ENCODE measurements around the gene HOXA3.

Gene HOXA3

DNA sequence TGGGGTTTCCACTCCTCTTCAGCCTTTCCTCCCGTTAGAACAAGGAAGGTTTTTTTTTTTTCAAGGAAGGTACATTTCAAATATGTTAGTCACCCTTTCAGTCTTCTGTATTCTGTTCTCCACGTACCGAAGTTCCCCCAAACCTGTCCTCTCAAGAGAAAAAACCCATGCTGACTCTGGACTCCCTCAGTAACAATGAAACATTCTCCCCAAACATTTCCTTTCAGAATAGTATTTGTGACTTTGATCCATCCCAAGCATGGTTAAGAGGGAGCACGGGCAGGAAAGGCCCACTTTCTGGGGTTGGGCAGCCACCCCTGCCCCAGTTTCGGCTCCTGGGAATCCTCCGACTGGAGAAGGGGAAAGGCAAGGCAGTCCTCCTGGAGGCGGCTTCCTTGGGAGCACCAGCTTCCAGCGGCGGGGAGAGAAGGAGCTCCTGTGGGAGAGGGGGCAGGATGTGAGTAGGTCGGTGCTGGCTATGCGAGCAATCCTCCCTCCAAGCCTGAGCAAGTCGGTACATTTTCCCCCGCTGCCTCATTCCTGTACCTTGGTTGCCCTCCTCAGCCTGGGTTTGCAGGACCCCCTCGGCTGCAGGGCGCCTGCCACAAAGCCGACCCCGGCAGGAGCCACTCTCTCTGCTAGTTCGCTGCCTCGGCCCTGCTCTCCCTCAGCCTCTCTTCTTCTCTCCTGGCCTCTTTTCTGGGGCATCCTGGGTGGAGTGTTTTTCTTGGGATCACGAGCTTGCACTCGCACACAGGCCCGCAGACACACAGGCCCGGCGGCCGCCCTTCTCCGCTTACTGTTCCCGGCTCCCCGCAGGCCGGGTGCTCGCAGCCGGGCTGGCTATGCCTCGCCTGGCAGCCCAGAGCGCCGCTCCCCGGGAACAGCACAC, 54.5 kb downstream of the HOXA3 start:
- TF ChIP-seq ZNF8 (CRISPR knock-in tag; IDR thresholded peaks at IDR 0.05) (no peak), PPARA (CRISPR knock-in tag; IDR thresholded peaks at IDR 0.05; ENCODE audit: borderline replicate concordance) (no peak), CSRNP3 (CRISPR knock-in tag; IDR thresholded peaks at IDR 0.05) (no peak), GLIS3 (CRISPR knock-in tag; IDR thresholded peaks at IDR 0.05) (no peak), OSR1 (CRISPR knock-in tag; IDR thresholded peaks at IDR 0.05) (no peak), ZNF565 (CRISPR knock-in tag; conservative IDR thresholded peaks at IDR 0.05; ENCODE audit: low read depth) (no peak), TOX (CRISPR knock-in tag; IDR thresholded peaks at IDR 0.05; ENCODE audit: borderline replicate concordance) (no peak), TSHZ2 (CRISPR knock-in tag; IDR thresholded peaks at IDR 0.05) (no peak), PATZ1 (CRISPR knock-in tag; IDR thresholded peaks at IDR 0.05; ENCODE audit: borderline replicate concordance) (no peak), ZFP30 (CRISPR knock-in tag; IDR thresholded peaks at IDR 0.05) (no peak), TCF4 (CRISPR knock-in tag; IDR thresholded peaks at IDR 0.05; ENCODE audit: borderline replicate concordance) (no peak), ISL1 (CRISPR knock-in tag; IDR thresholded peaks at IDR 0.05) (no peak), ESRRG (CRISPR knock-in tag; IDR thresholded peaks at IDR 0.05) (no peak), ZNF70 (CRISPR knock-in tag; IDR thresholded peaks at IDR 0.05) (no peak), RARB (CRISPR knock-in tag; IDR thresholded peaks at IDR 0.05) (no peak), ARNTL (CRISPR knock-in tag; IDR thresholded peaks at IDR 0.05; ENCODE audit: borderline replicate concordance, low read depth) (no peak), SNAI2 (CRISPR knock-in tag; IDR thresholded peaks at IDR 0.05) (no peak), CSDC2 (CRISPR knock-in tag; IDR thresholded peaks at IDR 0.05) (no peak)
- TF ChIP-seq, protein P1, sequence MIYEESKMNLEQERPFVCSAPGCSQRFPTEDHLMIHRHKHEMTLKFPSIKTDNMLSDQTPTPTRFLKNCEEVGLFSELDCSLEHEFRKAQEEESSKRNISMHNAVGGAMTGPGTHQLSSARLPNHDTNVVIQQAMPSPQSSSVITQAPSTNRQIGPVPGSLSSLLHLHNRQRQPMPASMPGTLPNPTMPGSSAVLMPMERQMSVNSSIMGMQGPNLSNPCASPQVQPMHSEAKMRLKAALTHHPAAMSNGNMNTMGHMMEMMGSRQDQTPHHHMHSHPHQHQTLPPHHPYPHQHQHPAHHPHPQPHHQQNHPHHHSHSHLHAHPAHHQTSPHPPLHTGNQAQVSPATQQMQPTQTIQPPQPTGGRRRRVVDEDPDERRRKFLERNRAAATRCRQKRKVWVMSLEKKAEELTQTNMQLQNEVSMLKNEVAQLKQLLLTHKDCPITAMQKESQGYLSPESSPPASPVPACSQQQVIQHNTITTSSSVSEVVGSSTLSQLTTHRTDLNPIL (CRISPR knock-in tag; IDR thresholded peaks at IDR 0.05; ENCODE audit: low read depth), result no peak
- peak; percentile 39; the same call in 2 of the 3 replicates for ATAC-seq

DNA sequence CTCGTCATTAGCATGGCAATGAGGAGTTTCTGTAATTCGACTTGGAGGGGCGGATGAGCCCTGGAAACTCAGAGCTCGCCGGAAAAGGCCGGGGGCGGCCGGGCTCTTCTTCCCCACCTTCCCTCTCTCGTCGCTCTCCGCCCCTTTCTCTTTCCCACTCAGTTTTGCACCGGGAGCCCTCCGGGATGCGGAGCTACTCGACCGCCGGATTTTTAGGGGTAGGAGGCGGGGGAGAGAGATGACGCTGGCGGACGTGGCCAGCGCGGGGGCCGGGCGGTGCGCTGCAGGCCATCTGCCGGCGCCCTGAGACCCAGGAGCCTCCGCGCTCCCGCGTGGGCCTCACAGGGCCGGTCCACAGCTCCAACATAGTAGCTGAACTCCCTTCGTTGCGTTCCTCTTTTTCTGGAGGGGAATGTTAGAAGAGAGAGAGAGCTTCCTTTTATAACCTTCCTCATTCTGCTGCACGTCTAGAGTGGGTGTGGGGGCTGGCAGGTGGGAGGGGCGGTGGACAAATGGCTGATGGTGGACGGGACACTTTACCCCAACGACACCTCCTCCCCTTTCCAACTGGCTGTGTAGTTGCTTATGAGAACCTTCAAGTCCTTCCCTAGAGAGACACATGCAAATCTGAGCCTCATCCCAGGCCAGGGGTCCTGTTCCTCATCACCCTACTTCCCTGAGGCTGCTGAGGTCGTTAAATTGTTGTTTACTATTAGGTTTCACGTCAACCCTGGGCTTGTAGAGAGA, 55.4 kb downstream of the HOXA3 start:
- no peak for ATAC-seq
- TF ChIP-seq PATZ1 (CRISPR knock-in tag; IDR thresholded peaks at IDR 0.05; ENCODE audit: borderline replicate concordance) (no peak), ZNF70 (CRISPR knock-in tag; IDR thresholded peaks at IDR 0.05) (no peak), BACH2 (CRISPR knock-in tag; IDR thresholded peaks at IDR 0.05; ENCODE audit: borderline replicate concordance) (no peak), OSR1 (CRISPR knock-in tag; IDR thresholded peaks at IDR 0.05) (no peak), ZNF565 (CRISPR knock-in tag; conservative IDR thresholded peaks at IDR 0.05; ENCODE audit: low read depth) (no peak), TOX (CRISPR knock-in tag; IDR thresholded peaks at IDR 0.05; ENCODE audit: borderline replicate concordance) (no peak), CSRNP3 (CRISPR knock-in tag; IDR thresholded peaks at IDR 0.05) (no peak), POU6F1 (CRISPR knock-in tag; IDR thresholded peaks at IDR 0.05; ENCODE audit: borderline replicate concordance, low read depth) (no peak), TCF4 (CRISPR knock-in tag; IDR thresholded peaks at IDR 0.05; ENCODE audit: borderline replicate concordance) (no peak)
- TF ChIP-seq, protein P1 (CRISPR knock-in tag; IDR thresholded peaks at IDR 0.05; ENCODE audit: low read depth), result no peak
